Mucosa of descending colon (tissue), 3 donors: Measurements from ENCODE around the gene NEK6. TPM values are rescaled to one million over a fixed set of nuclear protein-coding genes. Genes with fewer than 3 reads are reported as not detected.
"Not testable (repeated sequence)": the region's sequence is repeated elsewhere in the genome, so short reads cannot be mapped to it uniquely, and the experiment has no call there.

Experiments
- ATAC-seq: fragments of 200-7000 bp; cut with Tn5 transposase; one replicate; pipeline ENCODE4 v1.9.1; 2020; ENCODE audit warnings: mild to moderate bottlenecking, moderate library complexity
- DNase-seq, 3 donors: peaks; one replicate each; pipeline ENCODE4 v3.0.0-alpha.2; 2020
- H3K36me3 ChIP-seq: fragments of 200-600 bp; one replicate; pipeline ENCODE4 v1.8.0; 2021; ENCODE audit warnings: low read depth, mild to moderate bottlenecking
- H3K4me1 ChIP-seq: fragments of 200-600 bp; one replicate; pipeline ENCODE4 v1.8.0; 2021; ENCODE audit warnings: low read depth, mild to moderate bottlenecking
- H3K4me3 ChIP-seq: fragments of 200-600 bp; one replicate; pipeline ENCODE4 v1.8.0; 2021; ENCODE audit warnings: mild to moderate bottlenecking
- H3K9me3 ChIP-seq: fragments of 200-600 bp; one replicate; pipeline ENCODE4 v1.8.0; 2021; ENCODE audit warnings: mild to moderate bottlenecking
- CTCF ChIP-seq: fragments of 200-600 bp; IDR thresholded peaks from one replicate; pipeline ENCODE4 v1.8.0; 2022; ENCODE audit warnings: antibody characterized with exemption, mild to moderate bottlenecking
- intact Hi-C, 2 donors: fragments of 100-400 bp; cut with DNase I in 1 of 2; cut with micrococcal nuclease in 1 of 2; formaldehyde crosslinking; loops; one replicate each; pipeline versions ENCODE4 v1.11.0 to v1.11.1; 2022; cut with DNase I, micrococcal nuclease
- total RNA-seq, 3 donors: library from RNA; stranded (reverse); fragmentation: NEBNext Ultra II Directional in 2 of 3; extraction: Animal tissue kit (Norgen Biotek cat#: 25700) in 2 of 3; gene quantifications; one replicate each; pipeline versions ENCODE4 v1.2.1 to v1.2.4, GENCODE V29; 2021 to 2023
- donor health status: DM: no; HTN: no; CAD: no; lungs with moderate emphysema.
- donor health status: DM: no; HTN: no; CAD: no.
- donor health status: DM: no; HTN: yes; CAD: no.

NEK6 gene
- total RNA-seq, 3 donors from 2014 or later = 41.1 to 65.0 (median 51.8) TPM

- TF ChIP-seq CTCF = no peak
- Histone ChIP-seq H3K36me3 (no peaks in the 10 kb centered on the region), H3K4me3 (no peak overlapping the region), H3K9me3 (no peaks in the 10 kb centered on the region), H3K4me1 (peaks cover 4% of the 10 kb centered on the region)
- ATAC-seq = no peak
- DNase-seq = no peak
- intact Hi-C loops = no loop called here
These were observed 9.7 kb upstream of the NEK6 start for GRCh38 chr9:124248066-124248465.

- no peak for ATAC-seq
- H3K9me3 ChIP-seq = no peaks in the 10 kb centered on the region
- intact Hi-C loops = no loop called here
- no peaks in the 10 kb centered on the region for H3K4me1 ChIP-seq
- H3K4me3 ChIP-seq = no peak overlapping the region
- TF ChIP-seq CTCF = no peak
- no peak for DNase-seq
- H3K36me3 ChIP-seq = no peaks in the 10 kb centered on the region
These were observed 8.8 kb upstream of the NEK6 start for GRCh38 chr9:124248960-124249359.

GRCh38 chr9:124251204-124251603, 6.5 kb upstream of the NEK6 start:
- intact Hi-C loops = no loop called here
- no peak for TF ChIP-seq CTCF

GRCh38 chr9:124251605-124252378, 6.0 kb upstream of the NEK6 start:
- ATAC-seq (no peak), DNase-seq (peak in 1 of 3 donors; percentile 17)
- H3K9me3 ChIP-seq = no peaks in the 10 kb centered on the region
- no peak for TF ChIP-seq CTCF
- intact Hi-C loops = no loop called here
- no peaks in the 10 kb centered on the region for H3K36me3 ChIP-seq
- no peak overlapping the region for H3K4me3 ChIP-seq
- H3K4me1 ChIP-seq = no peaks in the 10 kb centered on the region

More at GRCh38 chr9:124251204-124251603, 6.5 kb upstream of the NEK6 start:
- ATAC-seq (no peak), DNase-seq (no peak)
- Histone ChIP-seq H3K4me3 (no peak overlapping the region), H3K9me3 (no peaks in the 10 kb centered on the region), H3K4me1 (no peaks in the 10 kb centered on the region), H3K36me3 (no peaks in the 10 kb centered on the region)

GRCh38 chr9:124252878-124253277, 4.9 kb upstream of the NEK6 start:
- DNase-seq = peak in 1 of 3 donors; percentile 10
- H3K36me3 ChIP-seq, H3K4me3 ChIP-seq, intact Hi-C loops, H3K9me3 ChIP-seq, H3K4me1 ChIP-seq, ATAC-seq: not testable (repeated sequence)

- no peak for ATAC-seq
- no peak overlapping the region for H3K4me3 ChIP-seq
- H3K4me1 ChIP-seq = no peaks in the 10 kb centered on the region
- TF ChIP-seq CTCF = no peak
- DNase-seq = peak in 1 of 3 donors; percentile 15
- no peaks in the 10 kb centered on the region for H3K9me3 ChIP-seq
- H3K36me3 ChIP-seq = no peaks in the 10 kb centered on the region
- intact Hi-C loops = no loop called here
These were observed 3.5 kb upstream of the NEK6 start for GRCh38 chr9:124254261-124254682.
